IMR-90 (cell line): ENCODE results near the gene PTPRN2. TPM values are rescaled to one million over a fixed set of nuclear protein-coding genes. Genes with fewer than 3 reads are reported as not detected.

ENCODE experiments used
- ATAC-seq: fragments of 200-7000 bp; cut with Tn5 transposase; 2 replicates; pipeline ENCODE4 v1.9.1; 2020; ENCODE audit warnings: low read depth, mild to moderate bottlenecking, moderate library complexity
- BruUV-seq: library from RNA; stranded (reverse); fragments of 400-500 nt; replicated peaks from 2 replicates; lab custom pipeline; 2021; lab: Mats Ljungman, UMichigan
- CTCF ChIA-PET: fragments of 300-600 bp; formaldehyde crosslinking; extraction: SDS; loops from one replicate; lab custom pipeline; 2021; ENCODE audit warnings: antibody characterized with exemption; lab: Yijun Ruan, JAX
- POLR2A ChIA-PET: fragments of 300-600 bp; sonication (Branson Sonifier 250); formaldehyde crosslinking; loops from one replicate; lab custom pipeline; 2022; ENCODE audit warnings: antibody characterized with exemption; ENCODE audit not compliant: unreplicated experiment; lab: Charles Lee
- DNase-seq: peaks from one replicate; pipeline ENCODE4 v3.0.0; 2013
- H2AFZ ChIP-seq: replicated peaks from 2 replicates; pipeline ENCODE3; 2013; ENCODE audit warnings: low read length, mild to moderate bottlenecking; ENCODE audit not compliant: poor library complexity
- H2AK5ac ChIP-seq: 2 replicates; pipeline ENCODE4 v1.6.1; 2013; ENCODE audit warnings: low read depth, low read length, inconsistent platforms
- H2AK9ac ChIP-seq: replicated peaks from 2 replicates; pipeline ENCODE3; 2013; ENCODE audit warnings: mild to moderate bottlenecking, low read depth, low read length, moderate library complexity; ENCODE audit not compliant: poor library complexity
- H2BK120ac ChIP-seq: 2 replicates; pipeline ENCODE4 v1.6.1; 2013; ENCODE audit warnings: low read depth, low read length, inconsistent platforms
- H2BK15ac ChIP-seq: 3 replicates; pipeline ENCODE4 v1.6.1; 2013; ENCODE audit warnings: low read depth, low read length, inconsistent platforms
- H2BK20ac ChIP-seq: 2 replicates; pipeline ENCODE4 v1.6.1; 2013; ENCODE audit warnings: low read depth, mild to moderate bottlenecking, inconsistent platforms, low read length, moderate library complexity
- H2BK5ac ChIP-seq: 2 replicates; pipeline ENCODE4 v1.6.1; 2013; ENCODE audit warnings: mild to moderate bottlenecking, low read depth, low read length, inconsistent platforms; ENCODE audit not compliant: poor library complexity, severe bottlenecking
- H3K14ac ChIP-seq: replicated peaks from 2 replicates; pipeline ENCODE4 v1.6.1; 2013; ENCODE audit warnings: low read depth, low read length, inconsistent platforms
- H3K18ac ChIP-seq: 2 replicates; pipeline ENCODE4 v1.6.1; 2013; ENCODE audit warnings: low read depth, low read length, control low read depth
- H3K23ac ChIP-seq: 2 replicates; pipeline ENCODE4 v1.6.1; 2013; ENCODE audit warnings: low read depth, low read length, inconsistent platforms
- H3K27ac ChIP-seq: 2 replicates; pipeline ENCODE4 v1.5.1; 2013; ENCODE audit warnings: mild to moderate bottlenecking, control low read depth, low read length; ENCODE audit not compliant: insufficient read depth
- H3K27me3 ChIP-seq: 2 replicates; pipeline ENCODE4 v1.6.1; 2013; ENCODE audit warnings: low read length; ENCODE audit not compliant: control insufficient read depth, insufficient read depth
- H3K36me3 ChIP-seq: 2 replicates; pipeline ENCODE4 v1.6.1; 2013; ENCODE audit warnings: low read length, mixed read lengths; ENCODE audit not compliant: control insufficient read depth, insufficient read depth
- H3K4ac ChIP-seq: 2 replicates; pipeline ENCODE4 v1.6.1; 2013; ENCODE audit warnings: low read depth, low read length, inconsistent platforms
- H3K4me1 ChIP-seq: 2 replicates; pipeline ENCODE4 v1.6.1; 2013; ENCODE audit warnings: low read length, mixed read lengths; ENCODE audit not compliant: control insufficient read depth, insufficient read depth
- H3K4me2 ChIP-seq: 2 replicates; pipeline ENCODE4 v1.6.1; 2013; ENCODE audit warnings: low read depth, mild to moderate bottlenecking, control low read depth, low read length, moderate library complexity
- H3K4me3 ChIP-seq: 2 replicates; pipeline ENCODE4 v1.5.1; 2013; ENCODE audit warnings: low read depth, mild to moderate bottlenecking, control low read depth, low read length, moderate library complexity; ENCODE audit not compliant: insufficient read depth
- H3K56ac ChIP-seq: 2 replicates; pipeline ENCODE4 v1.6.1; 2013; ENCODE audit warnings: low read length, inconsistent platforms; ENCODE audit not compliant: insufficient read depth; ENCODE audit errors: extremely low read depth
- H3K79me1 ChIP-seq, 2 experiments: 2 replicates each; pipeline ENCODE4 v1.6.1; 2013; ENCODE audit warnings: low read length in 2 of 2, inconsistent platforms in 1 of 2, low read depth in 1 of 2
- H3K9ac ChIP-seq: 2 replicates; pipeline ENCODE4 v1.6.1; 2013; ENCODE audit warnings: low read depth, low read length, control low read depth
- H3K9me1 ChIP-seq: 2 replicates; pipeline ENCODE4 v1.6.1; 2013; ENCODE audit warnings: low read length, inconsistent platforms; ENCODE audit not compliant: insufficient read depth
- H3K9me3 ChIP-seq: 2 replicates; pipeline ENCODE4 v1.6.1; 2013; ENCODE audit warnings: low read length; ENCODE audit not compliant: control insufficient read depth, insufficient read depth
- H4K20me1 ChIP-seq: 2 replicates; pipeline ENCODE4 v1.6.1; 2013; ENCODE audit warnings: low read length, inconsistent platforms; ENCODE audit not compliant: insufficient read depth
- H4K5ac ChIP-seq: 2 replicates; pipeline ENCODE4 v1.6.1; 2013; ENCODE audit warnings: mild to moderate bottlenecking, low read depth, low read length, control low read depth
- H4K8ac ChIP-seq, 2 experiments: 2 replicates each; pipeline ENCODE4 v1.6.1; 2013; ENCODE audit warnings: low read depth in 2 of 2, low read length in 2 of 2, control low read depth in 1 of 2, inconsistent platforms in 1 of 2
- H4K91ac ChIP-seq: 2 replicates; pipeline ENCODE4 v1.6.1; 2013; ENCODE audit warnings: low read depth, low read length, inconsistent platforms; ENCODE audit not compliant: insufficient read depth
- BHLHE40 ChIP-seq: fragments of 150-350 bp; IDR thresholded peaks from 2 replicates; pipeline ENCODE4 v1.6.1; 2016; ENCODE audit warnings: mild to moderate bottlenecking, low read depth, low read length
- CEBPB ChIP-seq: IDR thresholded peaks from 2 replicates; pipeline ENCODE4 v1.6.1; 2012; ENCODE audit warnings: low read depth, low read length, improper control_type of control experiment
- CHD1 ChIP-seq: IDR thresholded peaks from 2 replicates; pipeline ENCODE4 v1.6.1; 2012; ENCODE audit warnings: low read depth, low read length, improper control_type of control experiment
- ELK1 ChIP-seq: fragments of 150-350 bp; IDR thresholded peaks from 2 replicates; pipeline ENCODE4 v1.6.1; 2016; ENCODE audit warnings: low read depth, mild to moderate bottlenecking, low read length, moderate library complexity, borderline replicate concordance
- FOS ChIP-seq: fragments of 150-350 bp; IDR thresholded peaks from 2 replicates; pipeline ENCODE4 v1.6.1; 2016; ENCODE audit warnings: low read depth, low read length
- MAFK ChIP-seq: IDR thresholded peaks from 2 replicates; pipeline ENCODE4 v1.6.1; 2012; ENCODE audit warnings: low read depth, low read length, improper control_type of control experiment
- MAZ ChIP-seq: IDR thresholded peaks from 2 replicates; pipeline ENCODE4 v1.6.1; 2012; ENCODE audit warnings: low read depth, mild to moderate bottlenecking, low read length, improper control_type of control experiment, moderate library complexity, borderline replicate concordance
- MXI1 ChIP-seq: IDR thresholded peaks from 2 replicates; pipeline ENCODE4 v1.6.1; 2012; ENCODE audit warnings: low read depth, mild to moderate bottlenecking, low read length, moderate library complexity, borderline replicate concordance
- NFE2L2 ChIP-seq: fragments of 150-350 bp; IDR thresholded peaks from 2 replicates; pipeline ENCODE4 v1.6.1; 2016; ENCODE audit warnings: low read depth, mild to moderate bottlenecking, low read length
- RAD21 ChIP-seq: IDR thresholded peaks from 2 replicates; pipeline ENCODE4 v1.6.1; 2012; ENCODE audit warnings: low read length, improper control_type of control experiment
- RCOR1 ChIP-seq: IDR thresholded peaks from 2 replicates; pipeline ENCODE4 v1.6.1; 2012; ENCODE audit warnings: mild to moderate bottlenecking, low read length, improper control_type of control experiment; ENCODE audit not compliant: insufficient replicate concordance
- RFX5 ChIP-seq: IDR thresholded peaks from 2 replicates; pipeline ENCODE4 v1.8.0; 2012; ENCODE audit warnings: low read depth, mild to moderate bottlenecking, low read length, moderate library complexity
- SMC3 ChIP-seq: fragments of 150-350 bp; IDR thresholded peaks from 2 replicates; pipeline ENCODE4 v1.6.1; 2016; ENCODE audit warnings: low read depth, mild to moderate bottlenecking, antibody characterized with exemption, low read length, moderate library complexity
- WGBS, 2 experiments: methylation state at CpG; one replicate each; pipeline versions ENCODE4 v1.1.5 to v1.1.7; 2013; ENCODE audit warnings: missing lambda C conversion rate in 2 of 2; ENCODE audit not compliant: insufficient read length in 1 of 2; ENCODE audit errors: extremely low coverage in 2 of 2; 5-methylcytosine and 5-hydroxymethylcytosine counted together
- dilution Hi-C: fragments of 300-500 bp; cut with HindIII; formaldehyde crosslinking; loops from one replicate; pipeline ENCODE4 v1.14.3; 2018; ENCODE audit warnings: low sequenced_read_pairs; ENCODE audit not compliant: unreplicated experiment
- in situ Hi-C: fragments of 300-500 bp; cut with MboI; formaldehyde crosslinking; loops from 3 replicates; pipeline ENCODE4 v1.14.3; 2019; ENCODE audit warnings: low sequenced_read_pairs, inconsistent platforms, mixed read lengths
- intact Hi-C: fragments of 100-400 bp; cut with micrococcal nuclease; formaldehyde crosslinking; loops from 2 replicates; pipeline ENCODE4 v1.10.0; 2022
- polyA plus RNA-seq, 3 experiments: library from polyadenylated mRNA; depleted of rRNA; stranded (reverse); fragments of >200 nt; gene quantifications; 2 replicates each; pipeline ENCODE4 v1.2.3, GENCODE V29; 2012; ENCODE audit warnings: low replicate concordance in 1 of 3
- total RNA-seq: library from RNA; depleted of rRNA; stranded (reverse); fragments of >200 nt; gene quantifications from 2 replicates; pipeline ENCODE4 v1.2.3, GENCODE V29; 2012

PTPRN2 gene
- total and polyA plus RNA-seq, 2 of the 4 experiments (the other 2 are of a cell fraction) = 0.03 TPM; not detected in 1

- intact Hi-C loops = no loop called here
- no peak overlapping the region for H3K27ac ChIP-seq
- dilution Hi-C loops = no loop called here
Measured at GRCh38 chr7:158176561-158177173, 411.0 kb downstream of the PTPRN2 start.

More at GRCh38 chr7:158176561-158177173, 411.0 kb downstream of the PTPRN2 start:
- H4K91ac ChIP-seq = no peak overlapping the region
- no peaks in the 10 kb centered on the region for H3K79me1 ChIP-seq
- ChIA-PET POLR2A (no interaction called here), CTCF (no interaction called here)
- TF ChIP-seq FOS (no peak), MAFK (no peak), NFE2L2 (no peak), CHD1 (no peak), RCOR1 (no peak), MXI1 (no peak), RFX5 (no peak), MAZ (no peak), SMC3 (no peak), ELK1 (no peak), RAD21 (no peak), BHLHE40 (no peak), CEBPB (no peak)
- H2AFZ ChIP-seq = no peak overlapping the region
- WGBS, 2 experiments = 60% methylated on average over 1 of the region's 7 CpGs; no CpG with 5 or more reads in 1 of the 2 experiments
- no peak overlapping the region for H4K8ac ChIP-seq
- H3K9me3 ChIP-seq = peaks cover 36% of the 10 kb centered on the region
- H3K4me2 ChIP-seq = no peak overlapping the region
- no peaks in the 10 kb centered on the region for H3K27me3 ChIP-seq
- H3K56ac ChIP-seq = no peak overlapping the region
- DNase-seq (no peak), ATAC-seq (no peak)
- no peak overlapping the region for H2BK120ac ChIP-seq
- H3K4me1 ChIP-seq = no peaks in the 10 kb centered on the region
- no peak overlapping the region for H4K5ac ChIP-seq
- no peak overlapping the region for H2BK5ac ChIP-seq
- no TSS peak for BruUV-seq
- H3K23ac ChIP-seq = no peak overlapping the region
- no peak overlapping the region for H3K4ac ChIP-seq
- H2BK20ac ChIP-seq = no peak overlapping the region
- H3K9ac ChIP-seq = no peak overlapping the region
- in situ Hi-C loops = no loop called here
- no peak overlapping the region for H3K4me3 ChIP-seq
- no peak overlapping the region for H3K14ac ChIP-seq
- H2BK15ac ChIP-seq = no peak overlapping the region
- H3K18ac ChIP-seq = no peak overlapping the region
- no peak overlapping the region for H2AK5ac ChIP-seq
- no peaks in the 10 kb centered on the region for H3K9me1 ChIP-seq
- H3K36me3 ChIP-seq = no peaks in the 10 kb centered on the region
- H4K20me1 ChIP-seq = no peaks in the 10 kb centered on the region
- H2AK9ac ChIP-seq = no peak overlapping the region
